ENCODE data around the gene KDM2B.
"Not testable (repeated sequence)": the region's sequence is repeated elsewhere in the genome, so short reads cannot be mapped to it uniquely, and the experiment has no call there.

The KDM2B gene

GRCh38 chr12:121495746-121496145, 85.1 kb downstream of the KDM2B start:
- DNase-seq = no peak

GRCh38 chr12:121494093-121494787, 86.6 kb downstream of the KDM2B start:
- peak; percentile 52 for DNase-seq

GRCh38 chr12:121490401-121491281, 90.2 kb downstream of the KDM2B start:
- no peak for DNase-seq

GRCh38 chr12:121489874-121490273, 90.9 kb downstream of the KDM2B start:
- no peak for DNase-seq

GRCh38 chr12:121484967-121485366, 95.9 kb downstream of the KDM2B start:
- DNase-seq = no peak

GRCh38 chr12:121484564-121484963, 96.3 kb downstream of the KDM2B start:
- DNase-seq = not testable (repeated sequence)

- DNase-seq = no peak
These were observed 96.9 kb downstream of the KDM2B start for GRCh38 chr12:121483949-121484348.

- no peak for DNase-seq
These were observed 104.3 kb downstream of the KDM2B start for GRCh38 chr12:121476477-121476876.

GRCh38 chr12:121475279-121475678, 105.5 kb downstream of the KDM2B start:
- DNase-seq = no peak

GRCh38 chr12:121472150-121472905, 108.5 kb downstream of the KDM2B start:
- no peak for DNase-seq

GRCh38 chr12:121470751-121471150, 110.1 kb downstream of the KDM2B start:
- DNase-seq = no peak

GRCh38 chr12:121468499-121468801, 112.4 kb downstream of the KDM2B start:
- no peak for DNase-seq

GRCh38 chr12:121467638-121468498, 113.0 kb downstream of the KDM2B start:
- DNase-seq = no peak

GRCh38 chr12:121466794-121467637, 113.8 kb downstream of the KDM2B start:
- peak; percentile 94 for DNase-seq

GRCh38 chr12:121465921-121466793, 114.7 kb downstream of the KDM2B start:
- peak; percentile 39 for DNase-seq

- DNase-seq = no peak
These were observed 116.5 kb downstream of the KDM2B start for GRCh38 chr12:121464331-121464730.

- no peak for DNase-seq
These were observed 119.8 kb downstream of the KDM2B start for GRCh38 chr12:121461048-121461447.

- DNase-seq = no peak
These were observed 124.3 kb downstream of the KDM2B start for GRCh38 chr12:121456551-121456950.

- no peak for DNase-seq
These were observed 124.9 kb downstream of the KDM2B start for GRCh38 chr12:121455766-121456420.

- DNase-seq = no peak
These were observed 125.9 kb downstream of the KDM2B start for GRCh38 chr12:121454921-121455320.
